Suprapubic skin (tissue), 4 donors: Measurements from ENCODE around the gene CLMP. TPM values are rescaled to one million over a fixed set of nuclear protein-coding genes. Genes with fewer than 3 reads are reported as not detected.
"Not testable (repeated sequence)": the region's sequence is repeated elsewhere in the genome, so short reads cannot be mapped to it uniquely, and the experiment has no call there.

Experiments
- DNase-seq, 2 donors: peaks; one replicate each; pipeline ENCODE4 v3.0.0-alpha.2; 2019; ENCODE audit warnings: low spot score in 2 of 2
- H3K27ac ChIP-seq: fragments of 200-600 bp; sonication (generic); one replicate; pipeline ENCODE4 v1.5.1; 2019
- H3K27me3 ChIP-seq: fragments of 200-600 bp; sonication (generic); one replicate; pipeline ENCODE4 v1.5.1; 2019
- H3K36me3 ChIP-seq: fragments of 200-600 bp; sonication (generic); one replicate; pipeline ENCODE4 v1.5.1; 2019
- H3K4me1 ChIP-seq: fragments of 200-600 bp; sonication (generic); one replicate; pipeline ENCODE4 v1.5.1; 2019
- H3K4me3 ChIP-seq: fragments of 200-600 bp; sonication (generic); one replicate; pipeline ENCODE4 v1.5.1; 2019; ENCODE audit warnings: mild to moderate bottlenecking
- H3K9me3 ChIP-seq: fragments of 200-600 bp; sonication (generic); one replicate; pipeline ENCODE4 v1.5.1; 2019
- CTCF ChIP-seq, 2 donors: fragments of 200-600 bp in 1 of 2; fragments of 450-650 bp in 1 of 2; sonication (generic) in 1 of 2; IDR thresholded peaks; one replicate each; pipeline ENCODE4 v1.5.1; 2016 to 2019; ENCODE audit warnings: antibody characterized with exemption in 2 of 2, mild to moderate bottlenecking in 1 of 2, moderate library complexity in 1 of 2
- EP300 ChIP-seq: sonication (generic); formaldehyde crosslinking; IDR thresholded peaks from one replicate; pipeline ENCODE4 v1.6.1; 2017; ENCODE audit warnings: antibody characterized with exemption
- POLR2A ChIP-seq, 2 donors: fragments of 450-650 bp; IDR thresholded peaks; one replicate each; pipeline ENCODE4 v1.6.1; 2017; ENCODE audit warnings: antibody characterized with exemption in 2 of 2, mild to moderate bottlenecking in 2 of 2, moderate library complexity in 2 of 2
- POLR2AphosphoS5 ChIP-seq, 3 donors: sonication (generic); formaldehyde crosslinking; IDR thresholded peaks; one replicate each; pipeline ENCODE4 v1.6.1; 2017; ENCODE audit warnings: antibody characterized with exemption in 3 of 3
- WGBS: methylation state at CpG from one replicate; pipeline ENCODE4 v1.1.5; 2018; 5-methylcytosine and 5-hydroxymethylcytosine counted together
- total RNA-seq, 4 donors: library from RNA; depleted of rRNA; stranded (reverse); fragments of >200 nt; gene quantifications; one replicate each; pipeline ENCODE4 v1.1.0, GENCODE V29; 2016

CLMP gene
- total RNA-seq, 4 donors from 2014 or later, result 17.5 to 26.9 (median 19.9) TPM

- H3K4me1 ChIP-seq, result no peaks in the 10 kb centered on the region
- TF ChIP-seq POLR2A (IDR thresholded peaks at IDR 0.05) (no peak), CTCF (IDR thresholded peaks at IDR 0.05) (no peak), POLR2AphosphoS5 (IDR thresholded peaks at IDR 0.05) (no peak), EP300 (no peak)
- H3K27me3 ChIP-seq, result no peaks in the 10 kb centered on the region
- no peaks in the 10 kb centered on the region for H3K9me3 ChIP-seq
- DNase-seq, result no peak
- H3K27ac ChIP-seq, result no peak overlapping the region
- 54% methylated on average over 10 of the region's 10 CpGs for WGBS
- no peaks in the 10 kb centered on the region for H3K36me3 ChIP-seq
- H3K4me3 ChIP-seq, result no peak overlapping the region
Observed at GRCh38 chr11:123159183-123159857, 35.7 kb downstream of the CLMP start.

GRCh38 chr11:123158033-123159003 lies 36.7 kb downstream of the CLMP start:
- Histone ChIP-seq H3K4me3 (no peak overlapping the region), H3K4me1 (no peaks in the 10 kb centered on the region), H3K36me3 (no peaks in the 10 kb centered on the region), H3K9me3 (no peaks in the 10 kb centered on the region), H3K27me3 (no peaks in the 10 kb centered on the region), H3K27ac (no peak overlapping the region)
- no peak for DNase-seq
- 87% methylated on average over 11 of the region's 11 CpGs for WGBS
- TF ChIP-seq POLR2AphosphoS5 (IDR thresholded peaks at IDR 0.05), result no peak
- TF ChIP-seq POLR2A (IDR thresholded peaks at IDR 0.05), result no peak
- TF ChIP-seq CTCF (IDR thresholded peaks at IDR 0.05), result no peak
- no peak for TF ChIP-seq EP300

- no peak for DNase-seq
- 52% methylated on average over 9 of the region's 9 CpGs for WGBS
- Histone ChIP-seq H3K9me3 (no peaks in the 10 kb centered on the region), H3K27me3 (no peaks in the 10 kb centered on the region), H3K36me3 (no peaks in the 10 kb centered on the region), H3K27ac (no peak overlapping the region), H3K4me1 (no peaks in the 10 kb centered on the region), H3K4me3 (no peak overlapping the region)
- no peak for TF ChIP-seq POLR2A (IDR thresholded peaks at IDR 0.05)
- no peak for TF ChIP-seq POLR2AphosphoS5 (IDR thresholded peaks at IDR 0.05)
- no peak for TF ChIP-seq EP300
- TF ChIP-seq CTCF (IDR thresholded peaks at IDR 0.05), result no peak
Observed at GRCh38 chr11:123152951-123153350, 42.1 kb downstream of the CLMP start.

- not testable (repeated sequence) for H3K27ac ChIP-seq, H3K9me3 ChIP-seq, H3K4me3 ChIP-seq, H3K4me1 ChIP-seq, DNase-seq, H3K27me3 ChIP-seq, H3K36me3 ChIP-seq
- WGBS, result 91% methylated on average over 5 of the region's 5 CpGs
Observed at GRCh38 chr11:123152346-123152745, 42.7 kb downstream of the CLMP start.

GRCh38 chr11:123151796-123152195 lies 43.3 kb downstream of the CLMP start:
- H3K27ac ChIP-seq, result no peak overlapping the region
- 70% methylated on average over 2 of the region's 2 CpGs for WGBS
- no peaks in the 10 kb centered on the region for H3K9me3 ChIP-seq
- no peak for TF ChIP-seq EP300
- no peak for TF ChIP-seq POLR2A (IDR thresholded peaks at IDR 0.05)
- H3K4me3 ChIP-seq, result no peak overlapping the region
- H3K4me1 ChIP-seq, result no peaks in the 10 kb centered on the region
- no peak for DNase-seq
- H3K36me3 ChIP-seq, result no peaks in the 10 kb centered on the region
- peaks cover 3% of the 10 kb centered on the region for H3K27me3 ChIP-seq

GRCh38 chr11:123151366-123151765 lies 43.7 kb downstream of the CLMP start:
- Histone ChIP-seq H3K27ac (no peak overlapping the region), H3K36me3 (no peaks in the 10 kb centered on the region), H3K4me1 (no peaks in the 10 kb centered on the region), H3K9me3 (no peaks in the 10 kb centered on the region), H3K4me3 (no peak overlapping the region), H3K27me3 (peaks cover 3% of the 10 kb centered on the region)
- TF ChIP-seq EP300 (no peak), POLR2A (IDR thresholded peaks at IDR 0.05) (no peak), CTCF (IDR thresholded peaks at IDR 0.05) (no peak), POLR2AphosphoS5 (IDR thresholded peaks at IDR 0.05) (no peak)
- no peak for DNase-seq
- WGBS, result 66% methylated on average over 3 of the region's 3 CpGs
